GM23248 (cell line): ENCODE data around the gene RNASEH1. TPM values are rescaled to one million over a fixed set of nuclear protein-coding genes. Genes with fewer than 3 reads are reported as not detected.

Experiments
- DNase-seq: peaks from one replicate; pipeline ENCODE4 v3.0.0-alpha.2; 2015
- H2AFZ ChIP-seq: fragments of 200-600 bp; sonication (generic); 2 replicates; pipeline ENCODE4 v1.6.1; 2016; ENCODE audit warnings: antibody characterized with exemption
- H3F3A ChIP-seq: fragments of 200-600 bp; sonication (generic); 2 replicates; pipeline ENCODE4 v1.6.1; 2016; ENCODE audit warnings: mild to moderate bottlenecking, antibody characterized with exemption, mixed run types; ENCODE audit not compliant: insufficient read depth
- H3K27ac ChIP-seq: fragments of 200-600 bp; sonication (generic); 2 replicates; pipeline ENCODE4 v1.5.1; 2016; ENCODE audit warnings: mild to moderate bottlenecking
- H3K27me3 ChIP-seq: fragments of 200-600 bp; sonication (generic); replicated peaks from 2 replicates; pipeline ENCODE4 v1.6.1; 2016; ENCODE audit warnings: mild to moderate bottlenecking; ENCODE audit not compliant: insufficient read depth
- H3K36me3 ChIP-seq: fragments of 200-600 bp; sonication (generic); 2 replicates; pipeline ENCODE4 v1.6.1; 2016; ENCODE audit warnings: low read depth, mild to moderate bottlenecking
- H3K4me1 ChIP-seq: fragments of 200-600 bp; sonication (generic); 2 replicates; pipeline ENCODE4 v1.6.1; 2016; ENCODE audit warnings: mild to moderate bottlenecking; ENCODE audit not compliant: insufficient read depth
- H3K4me2 ChIP-seq: fragments of 200-600 bp; sonication (generic); one replicate; pipeline ENCODE4 v1.6.1; 2016; ENCODE audit warnings: mild to moderate bottlenecking; ENCODE audit not compliant: unreplicated experiment
- H3K4me3 ChIP-seq: fragments of 200-600 bp; sonication (generic); 2 replicates; pipeline ENCODE4 v1.5.1; 2016; ENCODE audit warnings: mild to moderate bottlenecking
- H3K79me2 ChIP-seq: fragments of 200-600 bp; sonication (generic); 2 replicates; pipeline ENCODE4 v1.6.1; 2016; ENCODE audit warnings: mild to moderate bottlenecking; ENCODE audit not compliant: insufficient read depth
- H3K9ac ChIP-seq: fragments of 200-600 bp; sonication (generic); 2 replicates; pipeline ENCODE4 v1.6.1; 2016; ENCODE audit warnings: mild to moderate bottlenecking
- H3K9me2 ChIP-seq: fragments of 200-600 bp; sonication (generic); 2 replicates; pipeline ENCODE4 v1.6.1; 2016; ENCODE audit warnings: mixed run types, mild to moderate bottlenecking, moderate library complexity; ENCODE audit not compliant: insufficient read depth
- H3K9me3 ChIP-seq: fragments of 200-600 bp; sonication (generic); one replicate; pipeline ENCODE4 v1.6.1; 2017; ENCODE audit warnings: low read depth
- H4K20me1 ChIP-seq: fragments of 200-600 bp; sonication (generic); 2 replicates; pipeline ENCODE4 v1.6.0; 2016; ENCODE audit not compliant: insufficient read depth
- EZH2 ChIP-seq: fragments of 200-600 bp; sonication (generic); IDR thresholded peaks from 2 replicates; pipeline ENCODE4 v1.6.1; 2018; ENCODE audit warnings: antibody characterized with exemption, mild to moderate bottlenecking; ENCODE audit not compliant: insufficient read depth, poor library complexity, severe bottlenecking
- EZH2phosphoT487 ChIP-seq: fragments of 200-600 bp; sonication (generic); IDR thresholded peaks from 2 replicates; pipeline ENCODE4 v1.6.1; 2018; ENCODE audit warnings: antibody characterized with exemption, moderate library complexity, mild to moderate bottlenecking, low read depth; ENCODE audit not compliant: insufficient read depth
- WGBS, 2 experiments: methylation state at CpG; one replicate each; pipeline ENCODE4 v1.1.6; 2015 to 2017; ENCODE audit warnings: low lambda C conversion rate in 2 of 2, low coverage in 1 of 2; ENCODE audit errors: missing lambda C conversion rate in 2 of 2; 5-methylcytosine and 5-hydroxymethylcytosine counted together
- in situ Hi-C: fragments of 300-500 bp; cut with MboI; formaldehyde crosslinking; loops from 2 replicates; pipeline ENCODE4 v1.15.0; 2020
- polyA plus RNA-seq: library from polyadenylated mRNA; unstranded; fragments of >200 nt; fragmentation: Nextera tagmentation; extraction: Ambion mirVana; gene quantifications from 2 replicates; pipeline ENCODE4 v1.2.1, GENCODE V29; 2016
- total RNA-seq: library from RNA; depleted of rRNA; stranded (reverse); fragments of >200 nt; shearing (Covaris generic); gene quantifications from 2 replicates; pipeline ENCODE4 v1.2.3, GENCODE V29; 2014

Gene RNASEH1
- total and polyA plus RNA-seq, 2 experiments from 2014 or later: 37.4 to 52.4 TPM

DNA sequence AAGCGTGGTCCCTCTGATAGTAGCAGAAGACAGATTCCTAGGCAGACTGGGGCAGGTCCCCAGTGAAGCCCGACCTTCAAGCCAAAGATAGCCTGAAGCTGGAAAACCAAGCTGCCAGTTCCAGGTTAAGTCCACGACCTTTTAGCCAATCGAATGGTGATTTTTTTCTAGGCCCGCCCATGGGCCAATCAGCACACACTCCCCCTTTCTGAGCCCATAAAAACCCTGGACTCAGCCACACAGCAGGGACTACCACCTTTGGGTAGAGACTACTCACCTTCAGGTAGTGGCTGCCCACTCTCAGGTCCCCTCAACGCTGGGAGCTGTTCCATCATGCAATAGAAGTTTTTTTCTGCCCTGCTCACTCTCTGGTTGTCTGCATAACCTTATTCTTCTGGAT lies 24.3 kb downstream of the RNASEH1 start:
- no peaks in the 10 kb centered on the region for H3K9me3 ChIP-seq
- no peak overlapping the region for H3K4me3 ChIP-seq
- H3K27ac ChIP-seq: no peak overlapping the region
- H3K27me3 ChIP-seq: no peaks in the 10 kb centered on the region
- in situ Hi-C loops: no loop called here
- no peak for DNase-seq
- no peak for TF ChIP-seq EZH2
- TF ChIP-seq EZH2phosphoT487: no peak
- H4K20me1 ChIP-seq: no peaks in the 10 kb centered on the region
- no peak overlapping the region for H2AFZ ChIP-seq
- H3K9me2 ChIP-seq: no peaks in the 10 kb centered on the region
- no peaks in the 10 kb centered on the region for H3K79me2 ChIP-seq
- no peak overlapping the region for H3K4me2 ChIP-seq
- no peak overlapping the region for H3K9ac ChIP-seq
- H3K4me1 ChIP-seq: peaks cover 15% of the 10 kb centered on the region
- 96% methylated on average over 6 of the region's 6 CpGs for WGBS, 2 experiments
- H3F3A ChIP-seq: peaks cover 24% of the 10 kb centered on the region
- H3K36me3 ChIP-seq: no peaks in the 10 kb centered on the region

DNA sequence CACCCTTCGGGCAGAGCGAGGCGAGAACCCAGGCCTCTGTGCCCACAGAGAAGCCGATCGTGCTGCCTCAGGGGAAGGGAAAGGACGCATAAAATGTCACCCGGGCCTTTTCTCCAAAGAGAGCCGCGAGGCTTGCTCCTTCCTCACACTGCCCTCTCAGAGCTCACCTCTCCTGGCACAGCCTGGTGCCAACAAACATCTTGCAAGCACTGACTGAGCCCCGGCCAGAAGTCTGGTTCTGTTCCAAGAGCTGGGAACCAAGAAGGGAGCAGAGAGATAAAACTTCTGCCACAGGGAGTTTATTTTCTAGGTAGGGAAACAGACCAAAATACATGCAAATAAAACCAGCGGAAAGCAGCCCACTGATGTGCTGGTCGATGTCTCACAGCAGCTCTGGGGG lies 25.2 kb downstream of the RNASEH1 start:
- no peaks in the 10 kb centered on the region for H3K9me3 ChIP-seq
- H3K4me2 ChIP-seq: no peak overlapping the region
- no peak for DNase-seq
- no peaks in the 10 kb centered on the region for H3K79me2 ChIP-seq
- H3K9ac ChIP-seq: no peak overlapping the region
- H3K27me3 ChIP-seq: no peaks in the 10 kb centered on the region
- no peak overlapping the region for H3K27ac ChIP-seq
- no peak overlapping the region for H3K4me3 ChIP-seq
- TF ChIP-seq EZH2phosphoT487 (no peak), EZH2 (no peak)
- no peak overlapping the region for H2AFZ ChIP-seq
- H4K20me1 ChIP-seq: no peaks in the 10 kb centered on the region
- peaks cover 15% of the 10 kb centered on the region for H3K4me1 ChIP-seq
- WGBS, 2 experiments: 93 to 95% methylated on average over 12 of the region's 12 CpGs
- no peaks in the 10 kb centered on the region for H3K9me2 ChIP-seq
- H3F3A ChIP-seq: peaks cover 24% of the 10 kb centered on the region
- in situ Hi-C loops: no loop called here
- H3K36me3 ChIP-seq: no peaks in the 10 kb centered on the region

DNA sequence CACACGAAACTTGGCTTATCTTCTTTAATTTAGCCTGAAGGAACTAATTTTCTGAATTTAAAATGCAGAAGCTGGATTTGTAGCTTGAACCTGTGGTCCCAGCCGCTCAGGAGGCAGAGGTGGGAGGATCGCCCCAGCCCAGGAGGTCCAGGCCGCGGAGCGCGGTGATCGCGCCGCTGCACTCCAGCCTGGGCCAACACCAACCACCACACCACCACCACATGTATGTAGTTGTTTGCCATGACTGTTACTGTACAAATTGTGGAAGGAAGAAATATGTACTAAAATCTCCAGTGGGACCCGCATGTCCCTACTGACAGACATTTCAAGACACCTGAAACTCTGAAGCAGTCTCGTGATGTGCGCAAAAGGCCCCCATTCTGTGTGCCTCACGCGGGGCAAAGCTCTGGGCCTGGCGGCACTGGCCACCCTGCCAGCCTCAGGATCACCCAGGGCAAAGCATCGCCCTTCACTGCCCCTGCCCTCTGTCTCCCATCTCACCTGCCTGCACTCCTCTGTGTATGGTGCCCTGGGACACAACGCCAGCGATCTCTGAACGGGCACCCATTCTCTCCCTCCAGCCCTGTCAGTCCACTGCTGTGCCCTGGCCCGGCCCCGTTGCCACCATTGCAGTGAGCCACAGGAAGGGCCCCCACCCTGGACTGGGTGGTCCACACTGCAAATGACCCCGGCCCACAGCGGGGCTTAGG lies 28.7 kb downstream of the RNASEH1 start:
- Histone ChIP-seq H3K4me2 (no peak overlapping the region), H3K4me1 (no peaks in the 10 kb centered on the region), H3K36me3 (no peaks in the 10 kb centered on the region), H3K9me2 (no peaks in the 10 kb centered on the region), H3K79me2 (no peaks in the 10 kb centered on the region), H4K20me1 (no peaks in the 10 kb centered on the region), H3F3A (no peaks in the 10 kb centered on the region), H3K9me3 (no peaks in the 10 kb centered on the region), H2AFZ (no peak overlapping the region), H3K27me3 (no peaks in the 10 kb centered on the region), H3K27ac (no peak overlapping the region), H3K4me3 (no peak overlapping the region), H3K9ac (no peak overlapping the region)
- TF ChIP-seq EZH2phosphoT487 (no peak), EZH2 (no peak)
- in situ Hi-C loops: no loop called here
- DNase-seq: no peak
- 96 to 98% methylated on average over 24 of the region's 24 CpGs for WGBS, 2 experiments

DNA sequence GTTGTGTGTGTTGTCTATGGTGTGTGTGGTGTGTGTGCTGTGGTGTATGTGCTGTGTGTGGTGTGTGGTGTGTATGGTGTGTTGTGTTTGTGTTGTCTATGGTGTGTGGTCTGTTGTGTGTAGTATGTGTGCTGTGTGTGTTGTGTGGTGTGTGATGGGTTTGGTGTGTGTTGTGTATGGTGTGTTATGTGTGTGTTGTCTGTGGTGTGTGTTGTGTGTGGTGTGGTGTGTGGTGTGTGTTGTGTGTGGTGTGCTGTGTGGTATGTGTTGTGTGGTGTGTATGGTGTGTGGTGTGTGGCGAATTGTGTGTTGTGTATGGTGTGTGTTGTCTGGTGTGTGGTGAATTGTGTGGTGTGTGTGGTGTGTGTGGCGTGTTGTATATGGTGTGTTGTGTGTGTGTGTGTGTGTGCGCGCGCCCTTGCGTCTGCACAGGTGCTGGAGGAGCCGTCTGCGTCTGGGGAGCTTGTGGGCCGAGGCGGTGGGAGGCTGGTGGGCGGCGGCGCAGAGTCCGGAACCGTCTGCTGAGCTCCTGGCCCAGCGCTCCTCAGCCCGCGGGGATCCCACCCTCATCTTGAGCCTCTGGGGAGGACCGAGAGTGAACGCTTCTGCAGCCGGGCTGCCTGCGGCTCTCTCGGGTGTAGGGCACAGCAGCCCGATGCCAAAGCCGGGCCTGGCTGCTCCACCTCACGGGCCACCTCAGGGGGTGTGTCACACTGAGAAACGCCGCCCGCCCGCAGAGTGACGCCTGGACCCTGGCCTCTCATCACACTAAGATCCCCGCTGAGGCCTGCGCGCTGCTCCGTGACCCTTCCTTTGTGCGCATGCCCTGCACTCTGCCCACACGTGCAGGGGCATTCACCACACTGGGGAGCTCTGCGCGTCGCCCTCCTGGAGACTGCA lies 30.0 kb downstream of the RNASEH1 start:
- 87 to 89% methylated on average over 23 to 36 of the region's 40 CpGs for WGBS, 2 experiments
- Histone ChIP-seq H3K4me1 (peaks cover 11% of the 10 kb centered on the region), H3K9ac (no peak overlapping the region), H3K27ac (no peak overlapping the region), H4K20me1 (no peaks in the 10 kb centered on the region), H3K27me3 (no peaks in the 10 kb centered on the region), H2AFZ (no peak overlapping the region), H3F3A (peaks cover 3% of the 10 kb centered on the region), H3K4me2 (no peak overlapping the region), H3K36me3 (no peaks in the 10 kb centered on the region), H3K79me2 (no peaks in the 10 kb centered on the region), H3K9me3 (no peaks in the 10 kb centered on the region), H3K9me2 (no peaks in the 10 kb centered on the region), H3K4me3 (no peak overlapping the region)
- in situ Hi-C loops: no loop called here
- TF ChIP-seq EZH2phosphoT487 (no peak), EZH2 (no peak)
- DNase-seq: no peak
